LNCAP (cell line): ENCODE results near the gene MYMX.

Experiments
- TF ChIP-seq, protein P1 (sequence below): fragments of 450-650 bp; IDR thresholded peaks from 2 replicates; pipeline ENCODE4 v1.5.1; 2017; ENCODE audit warnings: mild to moderate bottlenecking

Gene MYMX

DNA sequence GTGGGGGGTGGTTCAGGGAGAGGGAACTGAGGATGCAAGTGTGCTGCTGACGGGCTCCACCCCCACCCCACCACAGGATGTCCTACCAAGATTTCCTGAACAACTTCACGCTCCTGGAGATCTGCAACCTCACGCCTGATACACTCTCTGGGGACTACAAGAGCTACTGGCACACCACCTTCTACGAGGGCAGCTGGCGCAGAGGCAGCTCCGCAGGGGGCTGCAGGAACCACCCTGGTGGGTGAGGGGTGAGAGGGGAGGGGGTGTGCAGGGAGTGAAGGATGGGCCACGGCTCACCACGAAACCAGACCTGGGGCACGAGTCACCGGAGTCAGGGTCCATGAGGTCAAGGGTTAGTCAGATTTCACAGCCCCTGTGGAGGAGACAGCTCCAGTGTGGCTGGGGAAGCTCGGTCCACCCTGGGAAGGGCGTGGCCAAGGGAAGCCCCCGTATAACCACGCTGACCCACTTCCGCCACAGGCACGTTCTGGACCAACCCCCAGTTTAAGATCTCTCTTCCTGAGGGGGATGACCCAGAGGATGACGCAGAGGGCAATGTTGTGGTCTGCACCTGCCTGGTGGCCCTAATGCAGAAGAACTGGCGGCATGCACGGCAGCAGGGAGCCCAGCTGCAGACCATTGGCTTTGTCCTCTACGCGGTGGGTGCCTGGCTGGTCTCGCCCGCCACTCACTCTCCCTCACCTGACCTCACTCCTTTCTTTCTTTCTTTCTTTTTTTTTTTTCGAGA, 39.8 kb upstream of the MYMX start:
- TF ChIP-seq, protein P1, sequence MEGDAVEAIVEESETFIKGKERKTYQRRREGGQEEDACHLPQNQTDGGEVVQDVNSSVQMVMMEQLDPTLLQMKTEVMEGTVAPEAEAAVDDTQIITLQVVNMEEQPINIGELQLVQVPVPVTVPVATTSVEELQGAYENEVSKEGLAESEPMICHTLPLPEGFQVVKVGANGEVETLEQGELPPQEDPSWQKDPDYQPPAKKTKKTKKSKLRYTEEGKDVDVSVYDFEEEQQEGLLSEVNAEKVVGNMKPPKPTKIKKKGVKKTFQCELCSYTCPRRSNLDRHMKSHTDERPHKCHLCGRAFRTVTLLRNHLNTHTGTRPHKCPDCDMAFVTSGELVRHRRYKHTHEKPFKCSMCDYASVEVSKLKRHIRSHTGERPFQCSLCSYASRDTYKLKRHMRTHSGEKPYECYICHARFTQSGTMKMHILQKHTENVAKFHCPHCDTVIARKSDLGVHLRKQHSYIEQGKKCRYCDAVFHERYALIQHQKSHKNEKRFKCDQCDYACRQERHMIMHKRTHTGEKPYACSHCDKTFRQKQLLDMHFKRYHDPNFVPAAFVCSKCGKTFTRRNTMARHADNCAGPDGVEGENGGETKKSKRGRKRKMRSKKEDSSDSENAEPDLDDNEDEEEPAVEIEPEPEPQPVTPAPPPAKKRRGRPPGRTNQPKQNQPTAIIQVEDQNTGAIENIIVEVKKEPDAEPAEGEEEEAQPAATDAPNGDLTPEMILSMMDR, result no peak

DNA sequence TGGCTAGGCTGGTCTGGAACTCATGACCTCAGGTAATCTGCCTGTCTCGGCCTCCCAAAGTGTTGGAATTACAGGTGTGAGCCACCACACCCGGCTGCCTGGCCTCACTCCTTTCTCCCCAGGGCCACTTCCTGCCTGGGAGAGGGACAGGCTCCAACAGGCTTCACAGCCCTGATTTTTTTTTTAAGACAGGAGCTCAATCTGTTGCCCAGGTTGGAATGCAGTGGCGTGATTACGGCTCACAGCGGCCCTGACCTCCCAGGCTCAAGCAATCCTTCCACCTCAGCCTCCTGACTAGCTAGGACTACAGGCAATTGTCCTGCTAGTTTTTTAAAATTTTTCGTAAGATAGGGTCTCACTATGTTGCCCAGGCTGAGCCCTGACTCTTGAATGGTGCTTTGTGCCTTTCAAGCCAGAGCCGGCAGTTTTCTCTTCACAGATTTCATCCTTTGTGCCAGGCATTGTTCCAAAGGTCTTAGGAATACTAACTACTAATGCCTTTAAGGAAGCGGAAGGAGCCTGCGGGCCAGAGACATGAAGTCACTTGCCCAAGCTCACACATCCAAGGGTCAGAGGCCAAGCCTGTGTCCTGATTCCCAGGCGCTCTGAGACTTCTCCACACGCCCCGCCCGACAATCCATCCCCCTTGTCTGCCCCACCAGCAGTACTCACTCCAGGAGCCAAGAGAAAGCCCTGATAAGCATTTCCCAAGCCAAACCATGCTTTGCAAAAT, 38.9 kb upstream of the MYMX start:
- TF ChIP-seq, protein P1, result no peak

DNA sequence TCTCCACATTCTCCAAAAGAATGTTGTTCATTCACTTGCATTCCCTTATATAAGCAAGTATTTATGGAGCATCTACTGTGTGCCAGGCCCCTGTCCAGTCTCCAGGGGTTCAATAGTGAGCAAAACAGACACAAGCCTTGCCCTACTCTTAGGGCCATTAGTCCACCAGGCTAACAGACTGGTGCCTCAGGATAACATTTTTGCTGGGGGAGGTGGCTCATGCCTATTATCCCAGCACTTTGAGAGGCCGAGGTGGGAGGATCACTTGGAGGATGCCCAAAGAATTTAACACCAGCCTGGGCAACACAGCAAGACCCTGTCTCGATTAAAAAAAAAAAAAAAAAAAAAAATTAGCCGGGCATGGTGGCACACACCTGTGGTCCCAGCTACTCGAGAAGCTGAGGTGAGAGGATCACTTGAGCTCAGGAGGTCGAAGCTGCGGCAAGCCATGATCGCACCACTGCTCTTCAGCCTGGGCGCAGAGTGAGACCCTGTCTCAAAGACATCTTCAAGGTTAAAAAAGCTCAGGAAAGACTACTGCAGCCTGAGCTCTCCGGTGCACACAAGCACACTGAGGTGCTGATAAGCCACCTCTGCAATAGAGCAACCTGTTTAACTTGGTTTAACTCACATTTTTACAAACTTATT, 38.2 kb upstream of the MYMX start:
- TF ChIP-seq, protein P1, result no peak

DNA sequence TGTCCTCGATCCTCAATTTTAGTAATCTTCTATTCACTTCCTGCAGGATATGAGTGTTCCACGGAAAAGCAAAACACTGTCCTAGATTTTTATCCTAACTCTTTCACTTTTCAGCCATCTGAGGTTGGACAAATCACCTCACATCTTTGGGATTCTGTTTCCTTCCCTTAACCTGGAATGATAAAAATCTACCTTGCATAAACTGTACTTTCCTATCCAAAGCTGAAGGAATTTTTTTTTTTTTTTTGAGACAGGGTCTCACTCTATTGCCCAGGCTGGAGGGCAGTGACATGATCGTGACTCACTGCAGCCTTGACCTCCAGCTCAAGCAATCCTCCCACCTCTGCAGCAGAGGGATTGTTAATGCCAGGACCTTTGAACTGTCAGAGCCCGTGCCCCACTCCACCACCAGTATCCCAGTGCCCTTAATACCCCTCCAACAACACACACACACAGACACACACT, 37.6 kb upstream of the MYMX start:
- TF ChIP-seq, protein P1, result no peak

DNA sequence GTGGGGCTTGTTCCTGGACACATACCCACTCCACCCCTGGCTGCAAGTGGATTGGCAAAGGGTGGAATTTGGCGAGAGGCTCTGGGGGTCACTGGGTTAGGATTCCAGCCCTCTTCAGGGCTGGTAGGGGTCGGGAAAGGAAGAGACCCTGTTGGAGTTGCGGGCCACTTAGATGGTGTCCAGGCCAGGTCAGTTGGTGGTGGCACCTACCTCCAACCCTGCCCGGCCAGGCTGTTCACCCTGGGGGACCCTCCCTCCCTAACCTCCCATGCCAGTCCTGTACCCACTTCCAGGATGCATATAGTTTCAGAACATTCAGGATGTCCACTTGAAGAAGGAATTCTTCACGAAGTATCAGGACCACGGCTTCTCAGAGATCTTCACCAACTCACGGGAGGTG, 37.1 kb upstream of the MYMX start:
- TF ChIP-seq, protein P1, result no peak

DNA sequence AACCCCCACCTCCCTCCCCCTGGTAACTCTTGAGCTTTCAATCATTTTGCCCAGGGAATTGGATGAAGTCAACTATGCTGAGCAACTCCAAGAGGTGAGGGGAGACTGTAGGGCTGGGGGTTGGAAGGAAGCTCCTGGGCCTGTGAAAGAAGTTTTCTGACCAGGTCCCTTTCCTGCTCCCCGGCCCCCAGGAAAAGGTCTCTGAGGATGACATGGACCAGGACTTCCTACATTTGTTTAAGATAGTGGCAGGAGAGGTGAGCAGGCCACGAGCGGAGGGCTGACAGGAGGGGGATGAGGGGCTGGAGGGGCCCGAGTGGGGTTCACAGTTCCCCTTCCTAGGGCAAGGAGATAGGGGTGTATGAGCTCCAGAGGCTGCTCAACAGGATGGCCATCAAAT, 36.3 kb upstream of the MYMX start:
- TF ChIP-seq, protein P1, result no peak

DNA sequence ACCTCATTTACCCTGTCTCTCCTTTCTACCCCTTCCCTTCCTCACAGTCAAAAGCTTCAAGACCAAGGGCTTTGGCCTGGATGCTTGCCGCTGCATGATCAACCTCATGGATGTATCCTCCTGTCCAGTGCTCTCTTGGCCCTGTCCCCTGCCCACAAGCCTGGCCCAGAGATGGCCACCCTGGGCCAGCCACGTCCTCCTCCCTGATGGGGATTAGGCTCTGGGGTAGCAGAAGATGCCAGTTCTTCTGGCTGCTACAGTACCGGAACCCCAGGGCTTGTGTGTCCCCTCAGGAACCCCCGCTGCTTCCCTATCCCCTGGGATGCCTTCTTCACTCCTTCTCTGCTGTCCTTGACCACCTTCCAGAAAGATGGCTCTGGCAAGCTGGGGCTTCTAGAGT, 35.8 kb upstream of the MYMX start:
- TF ChIP-seq, protein P1, result no peak
